A549 (cell line): ENCODE measurements around the gene ADGRG6.

Experiments
- EP300 ChIP-seq, 2 experiments: fragments of >200 bp; sonication (Bioruptor Twin); formaldehyde crosslinking; IDR thresholded peaks; 2 replicates in 1 of 2; 3 replicates in 1 of 2; pipeline ENCODE4 v1.6.1; 2016 to 2017
- JUN ChIP-seq, 2 experiments: fragments of >200 bp; sonication (Bioruptor Twin); formaldehyde crosslinking; IDR thresholded peaks; 2 replicates in 1 of 2; 3 replicates in 1 of 2; pipeline ENCODE4 v1.6.1; 2016 to 2017
- MAZ ChIP-seq: fragments of 150-350 bp; IDR thresholded peaks from 2 replicates; pipeline ENCODE4 v1.6.1; 2014; ENCODE audit warnings: antibody characterized with exemption, low read depth, low read length, borderline replicate concordance
- POLR2A ChIP-seq: IDR thresholded peaks from 2 replicates; pipeline ENCODE4 v1.6.1; 2012; ENCODE audit warnings: mild to moderate bottlenecking, low read length
- POLR2AphosphoS2 ChIP-seq: conservative IDR thresholded peaks from 2 replicates; pipeline ENCODE4 v1.6.1; 2012; ENCODE audit warnings: low read length, improper control_type of control experiment, inconsistent platforms
- SMC3 ChIP-seq: fragments of >200 bp; sonication (Bioruptor Twin); formaldehyde crosslinking; IDR thresholded peaks from 3 replicates; pipeline ENCODE4 v1.6.1; 2018; ENCODE audit warnings: inconsistent platforms
- SREBF2 ChIP-seq: fragments of 450-650 bp; IDR thresholded peaks from 2 replicates; pipeline ENCODE4 v1.6.1; 2014; ENCODE audit warnings: mild to moderate bottlenecking, moderate library complexity
- TP53 ChIP-seq: fragments of 250-450 bp; sonication (Bioruptor Pico); IDR thresholded peaks from 2 replicates; pipeline ENCODE4 v1.5.0; 2021; ENCODE audit warnings: mild to moderate bottlenecking, moderate library complexity
- TF ChIP-seq, protein P1 (sequence below): fragments of >200 bp; sonication (Bioruptor Twin); formaldehyde crosslinking; IDR thresholded peaks from 3 replicates; pipeline ENCODE4 v1.5.1; 2016
- TF ChIP-seq, protein P2 (sequence below): fragments of 200-600 bp; sonication (generic); IDR thresholded peaks from 2 replicates; pipeline ENCODE4 v1.6.1; 2016; ENCODE audit warnings: antibody characterized with exemption, mild to moderate bottlenecking, moderate library complexity
- TF ChIP-seq, protein P3 (sequence below): IDR thresholded peaks from 2 replicates; pipeline ENCODE4 v1.6.1; 2012

DNA sequence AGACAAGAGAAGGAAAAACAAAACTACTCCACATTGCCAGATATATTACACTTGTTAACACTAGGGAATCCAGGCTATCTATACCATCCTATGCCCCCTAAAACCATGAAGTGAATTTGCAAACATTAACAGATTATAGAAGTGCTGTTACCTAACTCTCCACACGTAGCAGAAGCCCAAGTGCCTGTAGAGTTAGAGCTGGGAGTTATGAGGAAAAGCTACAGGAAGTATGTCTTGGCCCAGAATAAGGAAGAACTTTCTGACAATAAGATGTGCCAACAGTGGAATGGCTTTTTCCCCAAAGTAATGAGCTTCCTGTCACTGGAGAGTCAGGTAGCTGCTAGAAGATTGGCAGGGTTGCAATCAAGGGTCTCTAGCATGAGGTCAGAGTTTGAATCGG lies 32.5 kb downstream of the ADGRG6 start:
- no peak for TF ChIP-seq TP53
- TF ChIP-seq, protein P1, sequence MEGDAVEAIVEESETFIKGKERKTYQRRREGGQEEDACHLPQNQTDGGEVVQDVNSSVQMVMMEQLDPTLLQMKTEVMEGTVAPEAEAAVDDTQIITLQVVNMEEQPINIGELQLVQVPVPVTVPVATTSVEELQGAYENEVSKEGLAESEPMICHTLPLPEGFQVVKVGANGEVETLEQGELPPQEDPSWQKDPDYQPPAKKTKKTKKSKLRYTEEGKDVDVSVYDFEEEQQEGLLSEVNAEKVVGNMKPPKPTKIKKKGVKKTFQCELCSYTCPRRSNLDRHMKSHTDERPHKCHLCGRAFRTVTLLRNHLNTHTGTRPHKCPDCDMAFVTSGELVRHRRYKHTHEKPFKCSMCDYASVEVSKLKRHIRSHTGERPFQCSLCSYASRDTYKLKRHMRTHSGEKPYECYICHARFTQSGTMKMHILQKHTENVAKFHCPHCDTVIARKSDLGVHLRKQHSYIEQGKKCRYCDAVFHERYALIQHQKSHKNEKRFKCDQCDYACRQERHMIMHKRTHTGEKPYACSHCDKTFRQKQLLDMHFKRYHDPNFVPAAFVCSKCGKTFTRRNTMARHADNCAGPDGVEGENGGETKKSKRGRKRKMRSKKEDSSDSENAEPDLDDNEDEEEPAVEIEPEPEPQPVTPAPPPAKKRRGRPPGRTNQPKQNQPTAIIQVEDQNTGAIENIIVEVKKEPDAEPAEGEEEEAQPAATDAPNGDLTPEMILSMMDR: no peak
- TF ChIP-seq, protein P2, sequence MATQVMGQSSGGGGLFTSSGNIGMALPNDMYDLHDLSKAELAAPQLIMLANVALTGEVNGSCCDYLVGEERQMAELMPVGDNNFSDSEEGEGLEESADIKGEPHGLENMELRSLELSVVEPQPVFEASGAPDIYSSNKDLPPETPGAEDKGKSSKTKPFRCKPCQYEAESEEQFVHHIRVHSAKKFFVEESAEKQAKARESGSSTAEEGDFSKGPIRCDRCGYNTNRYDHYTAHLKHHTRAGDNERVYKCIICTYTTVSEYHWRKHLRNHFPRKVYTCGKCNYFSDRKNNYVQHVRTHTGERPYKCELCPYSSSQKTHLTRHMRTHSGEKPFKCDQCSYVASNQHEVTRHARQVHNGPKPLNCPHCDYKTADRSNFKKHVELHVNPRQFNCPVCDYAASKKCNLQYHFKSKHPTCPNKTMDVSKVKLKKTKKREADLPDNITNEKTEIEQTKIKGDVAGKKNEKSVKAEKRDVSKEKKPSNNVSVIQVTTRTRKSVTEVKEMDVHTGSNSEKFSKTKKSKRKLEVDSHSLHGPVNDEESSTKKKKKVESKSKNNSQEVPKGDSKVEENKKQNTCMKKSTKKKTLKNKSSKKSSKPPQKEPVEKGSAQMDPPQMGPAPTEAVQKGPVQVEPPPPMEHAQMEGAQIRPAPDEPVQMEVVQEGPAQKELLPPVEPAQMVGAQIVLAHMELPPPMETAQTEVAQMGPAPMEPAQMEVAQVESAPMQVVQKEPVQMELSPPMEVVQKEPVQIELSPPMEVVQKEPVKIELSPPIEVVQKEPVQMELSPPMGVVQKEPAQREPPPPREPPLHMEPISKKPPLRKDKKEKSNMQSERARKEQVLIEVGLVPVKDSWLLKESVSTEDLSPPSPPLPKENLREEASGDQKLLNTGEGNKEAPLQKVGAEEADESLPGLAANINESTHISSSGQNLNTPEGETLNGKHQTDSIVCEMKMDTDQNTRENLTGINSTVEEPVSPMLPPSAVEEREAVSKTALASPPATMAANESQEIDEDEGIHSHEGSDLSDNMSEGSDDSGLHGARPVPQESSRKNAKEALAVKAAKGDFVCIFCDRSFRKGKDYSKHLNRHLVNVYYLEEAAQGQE: no peak
- TF ChIP-seq POLR2A: no peak
- TF ChIP-seq, protein P3, sequence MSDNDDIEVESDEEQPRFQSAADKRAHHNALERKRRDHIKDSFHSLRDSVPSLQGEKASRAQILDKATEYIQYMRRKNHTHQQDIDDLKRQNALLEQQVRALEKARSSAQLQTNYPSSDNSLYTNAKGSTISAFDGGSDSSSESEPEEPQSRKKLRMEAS: no peak
- TF ChIP-seq JUN (IDR thresholded peaks at IDR 0.05): no peak
- no peak for TF ChIP-seq EP300 (IDR thresholded peaks at IDR 0.05)
- TF ChIP-seq SMC3: no peak
- TF ChIP-seq SREBF2: no peak
- TF ChIP-seq MAZ: no peak
- TF ChIP-seq POLR2AphosphoS2: no peak
